SK-N-SH (cell line): ENCODE results near the gene COPS4. TPM values are rescaled to one million over a fixed set of nuclear protein-coding genes. Genes with fewer than 3 reads are reported as not detected.

Experiments
- CTCF ChIP-seq: fragments of 200-600 bp; sonication (generic); IDR thresholded peaks from 2 replicates; pipeline ENCODE4 v1.6.1; 2017; ENCODE audit warnings: antibody characterized with exemption, mild to moderate bottlenecking, moderate library complexity
- EZH2phosphoT487 ChIP-seq: fragments of 200-600 bp; sonication (generic); IDR thresholded peaks from 2 replicates; pipeline ENCODE4 v1.6.1; 2017; ENCODE audit warnings: low read depth, mixed run types, mild to moderate bottlenecking, antibody characterized with exemption, moderate library complexity, borderline replicate concordance
- FOSL2 ChIP-seq: IDR thresholded peaks from 2 replicates; pipeline ENCODE4 v1.4.0; 2012; ENCODE audit warnings: low read depth, mild to moderate bottlenecking, moderate library complexity, borderline replicate concordance
- FOXM1 ChIP-seq: IDR thresholded peaks from 2 replicates; pipeline ENCODE4 v1.4.0; 2012; ENCODE audit warnings: low read depth, mild to moderate bottlenecking
- IRF3 ChIP-seq: fragments of 150-350 bp; IDR thresholded peaks from 2 replicates; pipeline ENCODE4 v1.6.1; 2016; ENCODE audit warnings: mild to moderate bottlenecking, low read depth, low read length
- MEF2A ChIP-seq: IDR thresholded peaks from 2 replicates; pipeline ENCODE4 v1.4.0; 2012; ENCODE audit warnings: low read depth, borderline replicate concordance
- MXI1 ChIP-seq: IDR thresholded peaks from 2 replicates; pipeline ENCODE4 v1.6.1; 2012; ENCODE audit warnings: mild to moderate bottlenecking, low read depth, low read length, improper control_type of control experiment
- PBX3 ChIP-seq: IDR thresholded peaks from 2 replicates; pipeline ENCODE4; 2012
- RAD21 ChIP-seq: IDR thresholded peaks from 2 replicates; pipeline ENCODE4 v1.6.1; 2012; ENCODE audit warnings: mild to moderate bottlenecking, low read length
- RXRA ChIP-seq: IDR thresholded peaks from 2 replicates; pipeline ENCODE4 v1.4.0; 2012; ENCODE audit warnings: low read depth, mild to moderate bottlenecking, borderline replicate concordance
- SIN3A ChIP-seq: IDR thresholded peaks from 2 replicates; pipeline ENCODE4 v1.6.1; 2012; ENCODE audit warnings: low read depth, mild to moderate bottlenecking, low read length, moderate library complexity, borderline replicate concordance
- TCF12 ChIP-seq: IDR thresholded peaks from 2 replicates; pipeline ENCODE4 v1.4.0; 2012
- TEAD4 ChIP-seq: IDR thresholded peaks from 2 replicates; pipeline ENCODE4 v1.4.0; 2012; ENCODE audit warnings: mild to moderate bottlenecking, borderline replicate concordance; ENCODE audit not compliant: insufficient read depth
- YY1 ChIP-seq: IDR thresholded peaks from 2 replicates; pipeline ENCODE4 v1.4.0; 2012; ENCODE audit warnings: low read depth, mild to moderate bottlenecking
- polyA plus RNA-seq, 3 experiments: library from polyadenylated mRNA; depleted of rRNA; stranded (reverse); fragments of >200 nt; gene quantifications; 2 replicates each; pipeline ENCODE4 v1.2.3, GENCODE V29; 2012
- TF ChIP-seq, protein P1 (sequence below): IDR thresholded peaks from 2 replicates; pipeline ENCODE4 v1.6.1; 2012; ENCODE audit warnings: mild to moderate bottlenecking, low read depth, low read length, moderate library complexity
- TF ChIP-seq, protein P2 (sequence below): IDR thresholded peaks from 2 replicates; pipeline ENCODE4 v1.4.0; 2012; ENCODE audit warnings: low read depth, borderline replicate concordance

COPS4 gene
- polyA plus RNA-seq, 1 of the 3 experiments (the other 2 are of a cell fraction), result 33.9 TPM

DNA sequence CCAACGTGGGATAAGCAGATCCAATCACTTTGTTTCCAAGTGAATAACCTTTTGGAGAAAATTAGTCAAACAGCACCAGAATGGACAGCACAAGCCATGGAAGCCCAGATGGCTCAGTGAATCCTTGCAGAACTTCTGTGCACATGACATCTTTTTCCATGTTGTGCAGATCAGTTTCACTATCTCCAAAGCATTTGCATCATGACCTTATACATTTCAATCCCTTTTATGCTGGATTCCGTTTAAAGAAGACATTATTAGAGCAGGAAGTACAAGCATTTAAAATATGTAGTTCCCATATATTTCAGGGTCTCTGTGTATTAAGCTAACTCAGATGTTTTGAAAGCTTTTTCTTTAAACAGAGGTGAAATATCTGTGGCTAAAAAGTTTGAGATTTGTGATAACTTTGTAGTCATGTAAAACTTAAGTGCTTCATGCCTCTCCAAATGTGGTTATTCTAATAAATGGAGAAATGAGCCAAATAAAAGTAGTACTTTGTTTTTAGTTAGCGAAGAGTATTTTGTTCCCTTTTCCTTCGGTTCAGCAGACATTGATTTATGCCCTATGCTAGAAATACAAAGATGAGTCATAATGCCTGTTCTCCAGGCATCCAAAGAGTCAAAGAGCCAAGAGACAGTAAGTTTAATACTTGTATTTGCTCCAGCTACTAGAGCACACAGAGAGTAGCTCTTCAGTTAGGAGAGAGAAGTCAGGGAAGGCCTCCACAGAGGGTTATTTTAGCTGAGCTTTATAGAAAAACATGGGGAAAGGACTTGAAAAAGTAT, 40.5 kb downstream of the COPS4 start (continued):
- TF ChIP-seq, protein P1, sequence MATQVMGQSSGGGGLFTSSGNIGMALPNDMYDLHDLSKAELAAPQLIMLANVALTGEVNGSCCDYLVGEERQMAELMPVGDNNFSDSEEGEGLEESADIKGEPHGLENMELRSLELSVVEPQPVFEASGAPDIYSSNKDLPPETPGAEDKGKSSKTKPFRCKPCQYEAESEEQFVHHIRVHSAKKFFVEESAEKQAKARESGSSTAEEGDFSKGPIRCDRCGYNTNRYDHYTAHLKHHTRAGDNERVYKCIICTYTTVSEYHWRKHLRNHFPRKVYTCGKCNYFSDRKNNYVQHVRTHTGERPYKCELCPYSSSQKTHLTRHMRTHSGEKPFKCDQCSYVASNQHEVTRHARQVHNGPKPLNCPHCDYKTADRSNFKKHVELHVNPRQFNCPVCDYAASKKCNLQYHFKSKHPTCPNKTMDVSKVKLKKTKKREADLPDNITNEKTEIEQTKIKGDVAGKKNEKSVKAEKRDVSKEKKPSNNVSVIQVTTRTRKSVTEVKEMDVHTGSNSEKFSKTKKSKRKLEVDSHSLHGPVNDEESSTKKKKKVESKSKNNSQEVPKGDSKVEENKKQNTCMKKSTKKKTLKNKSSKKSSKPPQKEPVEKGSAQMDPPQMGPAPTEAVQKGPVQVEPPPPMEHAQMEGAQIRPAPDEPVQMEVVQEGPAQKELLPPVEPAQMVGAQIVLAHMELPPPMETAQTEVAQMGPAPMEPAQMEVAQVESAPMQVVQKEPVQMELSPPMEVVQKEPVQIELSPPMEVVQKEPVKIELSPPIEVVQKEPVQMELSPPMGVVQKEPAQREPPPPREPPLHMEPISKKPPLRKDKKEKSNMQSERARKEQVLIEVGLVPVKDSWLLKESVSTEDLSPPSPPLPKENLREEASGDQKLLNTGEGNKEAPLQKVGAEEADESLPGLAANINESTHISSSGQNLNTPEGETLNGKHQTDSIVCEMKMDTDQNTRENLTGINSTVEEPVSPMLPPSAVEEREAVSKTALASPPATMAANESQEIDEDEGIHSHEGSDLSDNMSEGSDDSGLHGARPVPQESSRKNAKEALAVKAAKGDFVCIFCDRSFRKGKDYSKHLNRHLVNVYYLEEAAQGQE, result no peak
- TF ChIP-seq PBX3 (peak; percentile 98), RAD21 (no peak), IRF3 (no peak), TCF12 (peak; percentile 79), RXRA (peak; percentile 41; the same call in 1 of the 2 replicates), TEAD4 (no peak), FOXM1 (no peak), MXI1 (no peak), SIN3A (0 out of 2 replicates have a peak, but pooled peaks have one; percentile 41), YY1 (peak; percentile 35; the same call in 1 of the 2 replicates), MEF2A (peak; percentile 78; the same call in 1 of the 2 replicates), CTCF (no peak), EZH2phosphoT487 (no peak), FOSL2 (peak; percentile 95)
- TF ChIP-seq, protein P2, sequence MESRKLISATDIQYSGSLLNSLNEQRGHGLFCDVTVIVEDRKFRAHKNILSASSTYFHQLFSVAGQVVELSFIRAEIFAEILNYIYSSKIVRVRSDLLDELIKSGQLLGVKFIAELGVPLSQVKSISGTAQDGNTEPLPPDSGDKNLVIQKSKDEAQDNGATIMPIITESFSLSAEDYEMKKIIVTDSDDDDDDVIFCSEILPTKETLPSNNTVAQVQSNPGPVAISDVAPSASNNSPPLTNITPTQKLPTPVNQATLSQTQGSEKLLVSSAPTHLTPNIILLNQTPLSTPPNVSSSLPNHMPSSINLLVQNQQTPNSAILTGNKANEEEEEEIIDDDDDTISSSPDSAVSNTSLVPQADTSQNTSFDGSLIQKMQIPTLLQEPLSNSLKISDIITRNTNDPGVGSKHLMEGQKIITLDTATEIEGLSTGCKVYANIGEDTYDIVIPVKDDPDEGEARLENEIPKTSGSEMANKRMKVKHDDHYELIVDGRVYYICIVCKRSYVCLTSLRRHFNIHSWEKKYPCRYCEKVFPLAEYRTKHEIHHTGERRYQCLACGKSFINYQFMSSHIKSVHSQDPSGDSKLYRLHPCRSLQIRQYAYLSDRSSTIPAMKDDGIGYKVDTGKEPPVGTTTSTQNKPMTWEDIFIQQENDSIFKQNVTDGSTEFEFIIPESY, result no peak
- TF ChIP-seq, all 33 proteins: peak for 11
